ENCODE results near the gene B4GALT5.

GRCh38 chr20:49594143-49594930, 119.3 kb downstream of the B4GALT5 start:
- TF ChIP-seq CTCF (conservative IDR thresholded peaks at IDR 0.05 in 1 of 2, IDR thresholded peaks at IDR 0.05 in 1 of 2; ENCODE audit: low read depth in 1 of 2, low read length in 2 of 2) (no peak), EZH2 (IDR thresholded peaks at IDR 0.05; ENCODE audit: low read length, missing control alignments) (no peak)

Measured in fibroblast of lung (primary cell).